ENCODE results near the gene TICAM1. TPM values are rescaled to one million over a fixed set of nuclear protein-coding genes. Genes with fewer than 3 reads are reported as not detected.
"Not testable (repeated sequence)": the region's sequence is repeated elsewhere in the genome, so short reads cannot be mapped to it uniquely, and the experiment has no call there.

The TICAM1 gene
- total RNA-seq, 4 donors from 2014 or later: 5.2 to 7.0 (median 6.3) TPM

DNA sequence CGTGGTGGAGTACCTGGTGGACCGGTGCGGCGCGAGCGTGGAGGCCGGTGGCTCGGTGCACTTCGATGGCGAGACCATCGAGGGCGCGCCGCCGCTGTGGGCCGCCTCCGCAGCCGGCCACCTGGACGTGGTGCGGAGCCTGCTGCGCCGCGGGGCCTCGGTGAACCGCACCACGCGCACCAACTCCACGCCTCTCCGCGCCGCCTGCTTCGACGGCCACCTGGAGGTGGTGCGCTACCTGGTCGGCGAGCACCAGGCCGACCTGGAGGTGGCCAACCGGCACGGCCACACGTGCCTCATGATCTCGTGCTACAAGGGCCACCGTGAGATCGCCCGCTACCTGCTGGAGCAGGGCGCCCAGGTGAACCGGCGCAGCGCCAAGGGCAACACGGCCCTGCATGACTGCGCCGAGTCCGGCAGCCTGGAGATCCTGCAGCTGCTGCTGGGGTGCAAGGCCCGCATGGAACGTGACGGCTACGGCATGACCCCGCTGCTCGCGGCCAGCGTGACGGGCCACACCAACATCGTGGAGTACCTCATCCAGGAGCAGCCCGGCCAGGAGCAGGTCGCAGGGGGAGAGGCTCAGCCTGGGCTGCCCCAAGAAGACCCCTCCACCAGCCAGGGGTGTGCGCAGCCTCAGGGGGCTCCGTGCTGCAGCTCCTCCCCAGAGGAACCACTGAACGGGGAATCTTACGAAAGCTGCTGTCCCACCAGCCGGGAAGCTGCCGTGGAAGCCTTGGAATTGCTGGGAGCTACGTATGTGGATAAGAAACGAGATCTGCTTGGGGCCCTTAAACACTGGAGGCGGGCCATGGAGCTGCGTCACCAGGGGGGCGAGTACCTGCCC lies 39.3 kb downstream of the TICAM1 start:
- Histone ChIP-seq H3K36me3 (peaks cover 16 to 23% of the 10 kb centered on the region in 2 donors), H3K27ac (peak overlapping the region; percentile 94 to 96 (median 95)), H3K4me3 (replicated peaks in 1 of 3) (peak overlapping the region; percentile 63 to 96 (median 92)), H3K4me1 (peaks cover 14 to 17% of the 10 kb centered on the region in 2 donors)
- intact Hi-C loops (cut with DNase I): loop anchor here (5.0 kb wide), 1 partner anchor 70 kb away; the partner anchor contains the start of gene DPP9
- 8 to 59% methylated on average over 10 to 27 of the region's 75 CpGs for WGBS, 2 donors
- not testable (repeated sequence) for H3K27me3 ChIP-seq, H3K9me3 ChIP-seq
- DNase-seq: peak; percentile 72 to 75

DNA sequence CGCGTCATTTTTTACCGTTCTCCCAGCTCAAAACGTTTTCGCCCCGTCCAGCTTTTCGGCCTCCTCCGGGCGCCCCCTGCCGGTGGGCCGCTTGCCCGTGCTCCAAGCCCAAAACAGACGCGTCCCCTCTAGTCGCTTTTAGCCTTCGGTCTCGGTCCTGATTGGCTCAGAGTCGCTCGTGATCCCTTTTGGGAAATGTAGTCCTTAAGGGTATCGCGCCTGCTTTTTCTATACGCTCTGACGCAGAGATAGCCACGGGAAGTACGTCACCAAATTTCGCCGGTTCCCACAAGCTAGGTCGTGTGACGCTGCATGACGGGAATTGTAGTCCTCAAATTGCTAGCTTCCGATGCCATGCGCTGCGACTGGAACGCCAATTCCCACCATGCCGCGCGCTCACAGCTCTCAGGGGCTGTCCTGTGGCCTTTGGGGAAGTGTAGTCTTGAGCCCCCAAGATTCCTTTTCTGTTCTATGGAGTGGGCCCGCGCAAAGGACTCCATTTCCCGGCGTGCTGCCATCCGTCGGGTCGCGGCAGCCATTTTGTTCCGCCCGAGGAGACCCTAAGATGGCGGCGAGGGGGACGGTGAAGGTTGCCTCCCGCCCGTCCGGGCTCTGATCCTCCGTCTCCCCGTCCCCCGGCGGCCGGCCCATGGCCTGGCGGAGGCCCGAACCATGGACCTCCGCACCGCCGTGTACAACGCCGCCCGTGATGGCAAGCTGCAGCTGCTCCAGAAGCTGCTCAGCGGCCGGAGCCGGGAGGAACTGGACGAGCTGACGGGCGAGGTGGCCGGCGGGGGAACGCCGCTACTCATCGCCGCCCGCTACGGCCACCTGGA lies 40.1 kb downstream of the TICAM1 start, which contains the start of gene FEM1A:
FEM1A (plus strand) TSS at position 552 of the 836 bp plus-strand sequence; CDS start at position 673, 121 bp downstream.
- peak within 1 kb of the TSS; percentile 94 to 96 (median 95) for H3K27ac ChIP-seq
- peaks cover 14 to 17% of the 10 kb centered on the region in 2 donors for H3K4me1 ChIP-seq
- peaks cover 16 to 20% of the 10 kb centered on the region in 2 donors for H3K36me3 ChIP-seq
- intact Hi-C loops (cut with DNase I): loop anchor here (5.0 kb wide), 1 partner anchor 69 kb away; the partner anchor contains the start of gene DPP9
- DNase-seq: peak; percentile 100
- TF ChIP-seq, protein P1, sequence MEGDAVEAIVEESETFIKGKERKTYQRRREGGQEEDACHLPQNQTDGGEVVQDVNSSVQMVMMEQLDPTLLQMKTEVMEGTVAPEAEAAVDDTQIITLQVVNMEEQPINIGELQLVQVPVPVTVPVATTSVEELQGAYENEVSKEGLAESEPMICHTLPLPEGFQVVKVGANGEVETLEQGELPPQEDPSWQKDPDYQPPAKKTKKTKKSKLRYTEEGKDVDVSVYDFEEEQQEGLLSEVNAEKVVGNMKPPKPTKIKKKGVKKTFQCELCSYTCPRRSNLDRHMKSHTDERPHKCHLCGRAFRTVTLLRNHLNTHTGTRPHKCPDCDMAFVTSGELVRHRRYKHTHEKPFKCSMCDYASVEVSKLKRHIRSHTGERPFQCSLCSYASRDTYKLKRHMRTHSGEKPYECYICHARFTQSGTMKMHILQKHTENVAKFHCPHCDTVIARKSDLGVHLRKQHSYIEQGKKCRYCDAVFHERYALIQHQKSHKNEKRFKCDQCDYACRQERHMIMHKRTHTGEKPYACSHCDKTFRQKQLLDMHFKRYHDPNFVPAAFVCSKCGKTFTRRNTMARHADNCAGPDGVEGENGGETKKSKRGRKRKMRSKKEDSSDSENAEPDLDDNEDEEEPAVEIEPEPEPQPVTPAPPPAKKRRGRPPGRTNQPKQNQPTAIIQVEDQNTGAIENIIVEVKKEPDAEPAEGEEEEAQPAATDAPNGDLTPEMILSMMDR (IDR thresholded peaks at IDR 0.05): peak; percentile 95 to 98 (median 97)
- TF ChIP-seq POLR2A (IDR thresholded peaks at IDR 0.05): peak in 1 of 2 donors; percentile 85
- no peaks in the 10 kb centered on the region for H3K27me3 ChIP-seq
- peak within 1 kb of the TSS; percentile 63 to 96 (median 92) for H3K4me3 ChIP-seq (replicated peaks in 1 of 3)
- 1% methylated on average over 35 to 39 of the region's 80 CpGs for WGBS, 2 donors
- no peaks in the 10 kb centered on the region for H3K9me3 ChIP-seq

DNA sequence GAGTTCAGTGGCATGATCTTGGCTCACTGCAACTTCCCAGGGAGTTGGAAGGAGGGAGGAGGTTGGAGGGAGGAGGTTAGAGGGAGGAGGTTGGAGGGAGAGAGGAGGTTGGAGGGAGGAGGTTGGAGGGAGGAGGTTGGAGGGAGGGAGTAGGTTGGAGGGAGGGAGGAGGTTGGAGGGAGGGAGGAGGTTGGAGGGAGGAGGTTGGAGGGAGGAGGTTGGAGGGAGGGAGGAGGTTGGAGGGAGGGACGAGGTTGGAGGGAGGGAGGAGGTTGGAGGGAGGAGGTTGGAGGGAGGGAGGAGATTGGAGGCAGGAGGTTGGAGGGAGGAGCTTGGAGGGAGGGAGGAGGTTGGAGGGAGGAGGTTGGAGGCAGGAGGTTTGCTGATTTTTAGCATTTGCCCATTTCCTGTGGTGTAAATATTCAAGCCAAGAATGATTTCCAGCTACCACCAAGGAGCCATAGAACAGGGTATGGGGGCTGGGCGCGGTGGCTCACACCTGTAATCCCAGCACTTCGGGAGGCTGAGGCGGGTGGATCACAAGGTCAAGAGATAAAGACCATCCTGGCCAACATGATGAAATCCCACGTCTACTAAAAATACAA lies 45.0 kb downstream of the TICAM1 start:
- 74 to 90% methylated on average over 5 to 6 of the region's 6 CpGs for WGBS, 2 donors
- not testable (repeated sequence) for H3K9me3 ChIP-seq; DNase-seq; H3K4me3 ChIP-seq (replicated peaks in 1 of 3); H3K27ac ChIP-seq; H3K36me3 ChIP-seq; H3K27me3 ChIP-seq; H3K4me1 ChIP-seq
- intact Hi-C loops (cut with DNase I): loop anchor here (5.0 kb wide), 1 partner anchor 54 kb away; no protein-coding TSS in a partner anchor

DNA sequence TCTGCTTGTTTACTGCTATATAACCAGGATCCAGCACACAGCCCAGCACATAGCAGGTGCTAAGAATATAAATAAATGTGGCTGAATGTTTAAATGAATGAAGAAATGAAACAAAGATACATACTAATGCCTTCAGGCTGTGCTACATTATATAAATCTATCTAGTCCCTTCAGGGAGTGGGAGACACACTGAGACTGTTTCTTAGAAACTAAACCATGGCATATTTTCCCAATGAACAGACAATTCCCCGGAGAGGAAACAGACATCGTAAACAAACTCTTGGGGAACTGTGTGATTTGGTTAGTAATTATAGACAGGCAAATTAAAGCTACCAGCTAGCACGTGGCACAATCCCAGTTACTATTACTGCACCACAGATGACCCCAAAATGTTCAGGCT lies 49.7 kb downstream of the TICAM1 start:
- no peaks in the 10 kb centered on the region for H3K36me3 ChIP-seq
- DNase-seq: no peak
- no peak for TF ChIP-seq POLR2A (IDR thresholded peaks at IDR 0.05)
- TF ChIP-seq, protein P1 (IDR thresholded peaks at IDR 0.05): no peak
- no peak overlapping the region for H3K27ac ChIP-seq
- peaks cover 0 to 5% of the 10 kb centered on the region in 2 donors for H3K4me1 ChIP-seq
- intact Hi-C loops (cut with DNase I): no loop called here
- H3K4me3 ChIP-seq (replicated peaks in 1 of 3): no peak overlapping the region
- WGBS, 2 donors: 62 to 72% methylated on average over 3 of the region's 3 CpGs
- no peaks in the 10 kb centered on the region for H3K27me3 ChIP-seq
- H3K9me3 ChIP-seq: no peaks in the 10 kb centered on the region

DNA sequence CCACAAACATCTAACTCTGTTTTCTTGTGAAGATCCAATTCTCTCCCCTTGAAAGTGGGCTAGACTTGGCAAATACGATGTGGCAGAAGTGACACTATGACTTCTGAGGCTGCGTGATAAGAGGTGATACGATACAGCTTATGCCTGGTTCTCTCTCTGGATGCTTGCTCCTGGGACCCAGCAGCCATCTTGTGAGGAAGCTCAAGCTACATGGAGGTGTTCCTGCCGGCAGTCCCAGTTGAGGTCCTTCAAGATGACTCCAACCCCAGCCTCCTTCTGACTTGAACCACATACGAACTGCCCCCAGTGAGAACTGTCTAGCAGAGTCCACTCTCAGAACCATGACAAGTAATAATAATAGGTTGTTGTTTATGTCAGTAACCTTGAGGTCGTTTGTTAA lies 50.7 kb downstream of the TICAM1 start:
- Histone ChIP-seq H3K36me3 (no peaks in the 10 kb centered on the region), H3K4me3 (replicated peaks in 1 of 3) (no peak overlapping the region), H3K27me3 (no peaks in the 10 kb centered on the region), H3K4me1 (peaks cover 0 to 5% of the 10 kb centered on the region in 2 donors), H3K27ac (no peak overlapping the region), H3K9me3 (no peaks in the 10 kb centered on the region)
- no peak for DNase-seq
- intact Hi-C loops (cut with DNase I): no loop called here
- 73 to 84% methylated on average over 6 of the region's 6 CpGs for WGBS, 2 donors
- no peak for TF ChIP-seq POLR2A (IDR thresholded peaks at IDR 0.05)
- TF ChIP-seq, protein P1 (IDR thresholded peaks at IDR 0.05): no peak

DNA sequence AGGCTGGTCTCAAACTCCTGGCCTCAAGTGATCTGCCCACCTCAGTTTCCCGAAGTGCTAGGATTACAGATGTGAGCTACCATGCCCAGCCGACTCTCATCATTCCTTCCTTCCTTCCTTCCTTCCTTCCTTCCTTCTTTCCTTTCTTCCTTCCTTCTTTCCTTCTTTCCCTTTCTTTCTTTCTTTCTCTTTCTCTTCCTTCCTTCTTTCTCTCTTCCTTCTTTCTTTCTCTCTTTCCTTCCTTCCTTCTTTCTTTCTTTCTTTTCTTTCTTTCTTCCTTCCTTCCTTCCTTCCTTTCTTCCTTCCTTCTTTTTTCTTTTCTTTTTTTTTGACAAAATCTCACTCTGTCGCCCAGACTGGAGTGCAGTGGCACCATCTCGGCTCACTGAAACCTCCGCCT lies 53.4 kb downstream of the TICAM1 start:
- H3K9me3 ChIP-seq; H3K4me3 ChIP-seq (replicated peaks in 1 of 3); H3K36me3 ChIP-seq; DNase-seq; H3K4me1 ChIP-seq; H3K27ac ChIP-seq; intact Hi-C loops (cut with DNase I); H3K27me3 ChIP-seq: not testable (repeated sequence)
- 77 to 85% methylated on average over 5 of the region's 5 CpGs for WGBS, 2 donors

Data from thyroid gland (tissue), 4 donors.